Epithelial cell of proximal tubule (primary cell): ENCODE results near the gene PCNT. TPM values are rescaled to one million over a fixed set of nuclear protein-coding genes. Genes with fewer than 3 reads are reported as not detected.

ENCODE experiments used
- DNase-seq: peaks from one replicate; pipeline ENCODE4 v3.0.0-alpha.2; 2011; ENCODE audit warnings: low read depth
- H3K4me3 ChIP-seq: 2 replicates; pipeline ENCODE4 v1.5.1; 2011; ENCODE audit warnings: low read depth, mild to moderate bottlenecking, low read length
- CTCF ChIP-seq: conservative IDR thresholded peaks from 2 replicates; pipeline ENCODE4 v1.5.1; 2012; ENCODE audit warnings: low read depth, mild to moderate bottlenecking, low read length
- total RNA-seq: library from RNA; depleted of rRNA; stranded (reverse); fragments of >200 nt; gene quantifications from 2 replicates; pipeline ENCODE4 v1.2.3, GENCODE V29; 2015

PCNT gene
- total RNA-seq, 1 donor from 2014 or later = 18.7 TPM

DNA sequence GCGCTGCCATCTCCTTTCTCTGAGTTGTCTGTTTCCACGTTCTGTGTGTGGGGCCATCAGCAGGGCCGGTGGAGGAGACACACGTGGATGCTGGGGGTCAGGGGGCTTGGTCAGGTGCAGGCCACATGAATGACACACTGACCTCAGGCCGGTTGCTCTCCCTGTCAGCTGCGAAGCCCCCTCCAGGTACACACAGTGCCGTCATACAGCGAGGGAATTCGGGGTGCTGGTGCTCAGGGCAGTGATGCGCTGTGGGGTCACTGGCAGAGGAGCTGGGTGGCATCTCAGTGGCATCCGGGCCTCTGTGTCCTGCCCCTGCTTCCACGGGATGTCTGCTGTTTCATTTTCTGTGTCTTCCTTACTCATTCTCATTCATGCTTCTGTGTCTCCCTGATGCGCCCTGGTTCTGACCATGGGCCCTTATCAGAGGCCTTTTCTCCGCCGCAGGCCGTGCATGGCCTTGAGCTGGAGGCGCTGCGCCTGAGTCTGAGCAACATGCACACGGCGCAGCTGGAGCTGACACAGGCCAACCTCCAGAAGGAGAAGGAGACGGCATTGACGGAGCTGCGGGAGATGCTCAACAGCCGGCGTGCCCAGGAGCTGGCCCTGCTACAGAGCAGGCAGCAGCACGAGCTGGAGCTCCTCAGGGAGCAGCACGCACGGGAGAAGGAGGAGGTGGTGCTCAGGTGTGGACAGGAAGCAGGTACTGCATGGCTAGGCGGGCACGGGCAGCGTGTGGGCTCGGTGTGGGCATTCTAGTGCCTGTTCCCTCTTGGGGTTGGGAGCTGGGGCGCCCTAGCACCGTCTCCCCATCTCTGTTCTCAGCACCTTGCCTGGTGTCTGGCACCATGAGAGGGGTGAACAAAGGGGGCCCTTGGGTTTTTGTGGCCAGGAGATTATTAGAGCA is 22.6 kb downstream of the PCNT start:
- no peak for DNase-seq
- H3K4me3 ChIP-seq = no peak overlapping the region
- no peak for TF ChIP-seq CTCF

DNA sequence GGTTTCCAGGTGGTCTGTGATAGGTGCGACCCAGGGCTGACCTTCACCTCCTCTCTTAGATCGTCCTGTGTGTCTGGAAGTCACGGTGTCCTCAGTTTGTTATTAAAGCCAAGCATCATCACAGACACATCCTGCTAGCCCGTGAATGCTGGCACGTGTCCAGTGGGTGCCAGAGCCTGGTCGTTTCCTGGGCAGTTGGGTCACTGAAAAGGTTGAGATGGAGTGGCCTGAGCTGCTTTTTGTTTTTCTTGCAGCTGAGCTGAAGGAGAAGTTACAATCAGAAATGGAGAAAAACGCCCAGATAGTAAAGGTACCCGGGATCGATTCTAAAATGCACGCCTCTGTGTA is 23.2 kb downstream of the PCNT start:
- no peak overlapping the region for H3K4me3 ChIP-seq
- TF ChIP-seq CTCF = no peak
- no peak for DNase-seq

- peak; percentile 17 for TF ChIP-seq CTCF
These were observed 23.9 kb downstream of the PCNT start for GRCh38 chr21:46347791-46348381.

DNA sequence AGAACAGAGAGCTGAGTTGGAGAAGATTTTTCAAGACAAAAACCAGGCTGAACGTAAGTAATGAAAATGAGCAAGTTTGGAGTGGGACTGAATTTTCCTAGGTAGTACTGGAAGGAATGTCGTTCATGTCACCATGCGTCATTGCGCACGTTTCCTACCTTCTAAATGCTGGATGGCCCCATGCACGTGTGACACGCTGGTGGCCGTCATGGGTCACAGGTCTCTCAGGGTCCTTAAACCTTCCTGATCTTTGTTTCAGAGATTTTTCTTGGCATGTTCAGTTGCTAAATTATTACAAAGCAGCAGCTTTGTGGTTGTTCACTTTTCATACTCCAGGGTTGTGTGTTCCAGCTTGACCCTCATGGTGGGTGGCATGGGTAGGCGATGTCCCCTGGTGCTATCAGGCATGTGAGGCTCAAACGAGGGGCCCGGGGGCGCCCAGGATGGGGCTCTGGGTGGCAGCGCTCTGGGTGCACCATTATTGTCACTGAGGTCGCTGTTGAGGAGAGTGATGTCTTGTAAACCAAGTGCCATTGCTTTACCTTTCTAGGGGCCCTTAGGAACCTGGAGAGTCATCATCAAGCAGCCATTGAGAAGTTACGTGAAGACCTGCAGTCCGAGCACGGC is 25.3 kb downstream of the PCNT start:
- DNase-seq = no peak
- no peak for TF ChIP-seq CTCF
- H3K4me3 ChIP-seq = no peak overlapping the region

More at GRCh38 chr21:46347791-46348381, 23.9 kb downstream of the PCNT start:
- H3K4me3 ChIP-seq = no peak overlapping the region
- no peak for DNase-seq

DNA sequence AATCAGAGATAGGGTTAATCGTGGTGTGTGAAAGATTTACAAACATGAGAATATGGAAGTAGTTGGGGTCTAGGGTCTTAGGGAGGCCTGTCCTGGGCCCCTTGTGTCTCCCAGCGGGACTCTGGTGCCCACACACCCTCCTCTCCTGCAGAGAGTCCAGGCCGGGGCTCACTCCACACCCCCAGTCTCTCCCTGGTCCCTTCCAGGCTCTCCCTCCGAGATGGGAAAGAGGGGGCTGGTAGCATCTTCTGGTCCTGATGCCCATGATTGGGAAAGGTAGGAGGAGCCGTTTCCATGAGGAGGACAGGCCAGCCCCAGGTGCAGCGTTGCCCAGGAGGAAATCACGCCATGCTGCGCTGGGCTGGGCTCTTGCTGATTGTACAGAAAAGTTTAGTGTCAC is 26.6 kb downstream of the PCNT start:
- DNase-seq = no peak
- TF ChIP-seq CTCF = no peak
- no peak overlapping the region for H3K4me3 ChIP-seq

DNA sequence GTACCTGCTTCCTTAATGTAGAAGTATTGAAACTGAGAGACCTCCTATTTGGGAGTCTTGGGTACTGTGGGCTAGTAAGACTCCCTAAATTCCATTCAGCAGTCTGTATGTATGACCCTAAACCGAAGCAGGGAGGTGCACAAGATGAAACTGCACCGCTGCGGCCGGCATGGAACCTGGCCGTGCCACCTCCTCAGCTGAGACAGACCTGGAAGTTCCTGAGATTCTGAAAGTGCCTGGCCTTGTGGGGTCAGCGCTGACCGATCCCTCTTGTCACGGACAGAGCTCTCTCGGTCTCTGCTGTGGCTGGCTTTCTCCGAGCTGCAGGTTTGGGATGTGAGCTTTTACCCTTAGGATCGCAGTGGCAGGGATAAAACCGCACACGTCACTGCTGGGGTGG is 27.0 kb downstream of the PCNT start:
- no peak for DNase-seq
- no peak for TF ChIP-seq CTCF
- no peak overlapping the region for H3K4me3 ChIP-seq
